ENCODE results near the gene RARB. TPM values are rescaled to one million over a fixed set of nuclear protein-coding genes. Genes with fewer than 3 reads are reported as not detected.

The RARB gene
- total and polyA plus RNA-seq, 8 donors = 1.7 to 28.0 (median 9.0) TPM

DNA sequence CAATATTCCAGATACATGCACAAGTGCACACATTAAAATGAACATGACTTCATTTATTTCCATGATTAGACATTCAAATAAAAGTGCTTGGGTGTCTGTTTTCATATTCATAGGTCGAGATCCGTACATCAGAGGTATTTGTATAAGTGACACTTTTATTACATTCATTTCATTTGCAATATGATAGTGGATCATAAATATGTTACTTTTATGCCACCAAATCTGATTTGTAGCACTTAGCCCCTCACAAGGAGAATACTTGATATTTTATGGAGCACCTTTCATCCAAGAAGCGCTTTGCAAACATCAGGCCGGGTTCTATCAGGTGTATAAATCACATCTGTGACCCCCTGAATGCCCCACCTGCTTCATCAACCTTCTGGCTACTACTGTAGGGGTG, 136.0 kb downstream of the RARB start:
- intact Hi-C loops (cut with DNase I; ENCODE audit: low total_unique reads) = no loop called here
- Histone ChIP-seq H3K4me3 (no peak overlapping the region), H3K36me3 (no peaks in the 10 kb centered on the region), H3K4me1 (no peaks in the 10 kb centered on the region), H3K27me3 (no peaks in the 10 kb centered on the region), H3K9me3 (no peaks in the 10 kb centered on the region), H3K27ac (no peak overlapping the region)
- WGBS, 5 donors = 90 to 97% (median 93%) methylated on average over 4 of the region's 4 CpGs
- DNase-seq = no peak
- no peak for TF ChIP-seq EP300 (IDR thresholded peaks at IDR 0.05)
- TF ChIP-seq POLR2A (IDR thresholded peaks at IDR 0.05) = no peak

DNA sequence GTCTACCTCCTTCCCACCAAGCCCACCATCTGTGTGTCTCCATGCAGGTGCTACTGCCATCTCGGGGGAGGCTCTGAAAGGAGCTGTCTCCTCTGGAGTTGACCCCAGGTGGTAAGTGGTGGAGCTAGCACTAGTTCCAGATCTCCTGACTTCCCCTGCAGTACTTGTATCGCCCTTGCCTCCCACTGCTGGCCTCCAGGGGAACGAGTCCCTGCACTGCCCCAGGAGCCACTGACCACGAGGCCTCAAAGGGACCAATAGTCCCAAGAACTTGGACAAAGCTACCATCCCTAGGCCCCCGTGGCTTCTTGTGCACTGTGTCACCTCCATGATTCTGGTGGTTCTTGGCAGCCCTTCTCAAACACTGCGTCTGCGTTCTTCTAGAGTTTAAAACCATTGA, 137.7 kb downstream of the RARB start:
- no peaks in the 10 kb centered on the region for H3K9me3 ChIP-seq
- intact Hi-C loops (cut with DNase I; ENCODE audit: low total_unique reads) = no loop called here
- no peak overlapping the region for H3K27ac ChIP-seq
- H3K36me3 ChIP-seq = peaks cover 0 to 12% (median 0%) of the 10 kb centered on the region in 4 donors
- 89 to 98% (median 94%) methylated on average over 6 to 7 of the region's 7 CpGs for WGBS, 5 donors
- no peak for TF ChIP-seq POLR2A (IDR thresholded peaks at IDR 0.05)
- no peak for DNase-seq
- no peak overlapping the region for H3K4me3 ChIP-seq
- H3K4me1 ChIP-seq = no peaks in the 10 kb centered on the region
- no peaks in the 10 kb centered on the region for H3K27me3 ChIP-seq

DNA sequence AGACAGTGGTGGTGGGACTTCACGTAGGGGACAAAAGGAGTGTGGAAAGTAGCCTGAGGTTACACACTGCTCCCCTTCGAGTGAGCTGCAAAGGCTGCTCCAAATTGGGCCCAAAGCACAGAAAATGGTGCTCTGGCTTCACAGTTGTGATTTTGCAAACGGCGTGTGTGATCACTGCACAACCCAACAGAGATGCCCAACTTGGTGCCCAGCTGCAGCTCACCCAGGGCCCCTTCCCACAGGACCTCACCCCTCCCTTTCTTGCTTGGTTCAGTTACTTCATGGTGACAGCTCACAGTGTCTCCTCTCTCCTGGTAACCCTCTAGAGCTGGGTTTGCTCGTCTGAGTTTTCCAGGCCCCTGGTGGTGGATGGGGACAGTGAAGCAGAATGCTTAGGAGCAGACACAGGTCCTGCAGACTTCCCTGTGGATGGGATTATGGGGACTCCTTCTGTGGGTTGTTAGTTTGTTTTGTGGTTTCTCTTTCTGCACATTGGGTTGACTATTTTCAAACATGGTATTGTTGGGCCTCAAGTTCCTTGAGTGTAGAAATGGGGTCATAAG, 138.4 kb downstream of the RARB start:
- H3K4me1 ChIP-seq = no peaks in the 10 kb centered on the region
- intact Hi-C loops (cut with DNase I; ENCODE audit: low total_unique reads) = no loop called here

DNA sequence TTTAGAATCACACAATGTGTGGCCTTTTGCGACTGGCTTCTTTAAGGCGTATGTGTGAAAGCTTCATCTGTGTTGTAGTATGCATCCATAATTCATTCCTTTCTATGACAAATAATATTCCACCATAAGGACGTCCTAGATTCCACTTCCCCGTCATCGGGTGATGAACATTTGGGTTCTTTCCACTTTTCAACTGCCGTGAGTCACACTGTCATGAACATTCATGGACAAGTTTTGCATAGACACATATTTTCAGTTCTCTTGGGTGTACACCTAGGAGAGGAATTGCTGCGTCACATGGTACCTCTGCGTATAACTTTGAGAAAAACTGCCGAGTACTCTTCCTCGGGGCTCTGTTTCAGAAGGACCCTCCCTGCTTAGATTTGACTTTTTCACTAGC, 139.3 kb downstream of the RARB start:
- DNase-seq = no peak
- intact Hi-C loops (cut with DNase I; ENCODE audit: low total_unique reads) = no loop called here
- Histone ChIP-seq H3K4me1 (no peaks in the 10 kb centered on the region), H3K27me3 (no peaks in the 10 kb centered on the region), H3K4me3 (no peak overlapping the region), H3K36me3 (peaks cover 0 to 27% (median 4%) of the 10 kb centered on the region in 4 donors), H3K9me3 (no peaks in the 10 kb centered on the region), H3K27ac (no peak overlapping the region)
- WGBS, 5 donors = 85 to 92% (median 89%) methylated on average over 10 of the region's 10 CpGs
- TF ChIP-seq, protein P1, sequence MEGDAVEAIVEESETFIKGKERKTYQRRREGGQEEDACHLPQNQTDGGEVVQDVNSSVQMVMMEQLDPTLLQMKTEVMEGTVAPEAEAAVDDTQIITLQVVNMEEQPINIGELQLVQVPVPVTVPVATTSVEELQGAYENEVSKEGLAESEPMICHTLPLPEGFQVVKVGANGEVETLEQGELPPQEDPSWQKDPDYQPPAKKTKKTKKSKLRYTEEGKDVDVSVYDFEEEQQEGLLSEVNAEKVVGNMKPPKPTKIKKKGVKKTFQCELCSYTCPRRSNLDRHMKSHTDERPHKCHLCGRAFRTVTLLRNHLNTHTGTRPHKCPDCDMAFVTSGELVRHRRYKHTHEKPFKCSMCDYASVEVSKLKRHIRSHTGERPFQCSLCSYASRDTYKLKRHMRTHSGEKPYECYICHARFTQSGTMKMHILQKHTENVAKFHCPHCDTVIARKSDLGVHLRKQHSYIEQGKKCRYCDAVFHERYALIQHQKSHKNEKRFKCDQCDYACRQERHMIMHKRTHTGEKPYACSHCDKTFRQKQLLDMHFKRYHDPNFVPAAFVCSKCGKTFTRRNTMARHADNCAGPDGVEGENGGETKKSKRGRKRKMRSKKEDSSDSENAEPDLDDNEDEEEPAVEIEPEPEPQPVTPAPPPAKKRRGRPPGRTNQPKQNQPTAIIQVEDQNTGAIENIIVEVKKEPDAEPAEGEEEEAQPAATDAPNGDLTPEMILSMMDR (IDR thresholded peaks at IDR 0.05) = no peak
- TF ChIP-seq EP300 (IDR thresholded peaks at IDR 0.05) (no peak), POLR2AphosphoS5 (IDR thresholded peaks at IDR 0.05) (no peak), POLR2A (IDR thresholded peaks at IDR 0.05) (no peak)

More for the DNA sequence above, 138.4 kb downstream of the RARB start:
- H3K4me3 ChIP-seq = no peak overlapping the region
- no peak for TF ChIP-seq POLR2A (IDR thresholded peaks at IDR 0.05)
- no peak for TF ChIP-seq POLR2AphosphoS5 (IDR thresholded peaks at IDR 0.05)
- no peak for TF ChIP-seq EP300 (IDR thresholded peaks at IDR 0.05)
- TF ChIP-seq, protein P1 (IDR thresholded peaks at IDR 0.05) = no peak
- H3K9me3 ChIP-seq = no peaks in the 10 kb centered on the region
- 80 to 87% (median 84%) methylated on average over 3 to 5 of the region's 5 CpGs for WGBS, 5 donors
- DNase-seq = no peak
- peaks cover 0 to 18% (median 3%) of the 10 kb centered on the region in 4 donors for H3K36me3 ChIP-seq
- H3K27me3 ChIP-seq = no peaks in the 10 kb centered on the region
- H3K27ac ChIP-seq = no peak overlapping the region

DNA sequence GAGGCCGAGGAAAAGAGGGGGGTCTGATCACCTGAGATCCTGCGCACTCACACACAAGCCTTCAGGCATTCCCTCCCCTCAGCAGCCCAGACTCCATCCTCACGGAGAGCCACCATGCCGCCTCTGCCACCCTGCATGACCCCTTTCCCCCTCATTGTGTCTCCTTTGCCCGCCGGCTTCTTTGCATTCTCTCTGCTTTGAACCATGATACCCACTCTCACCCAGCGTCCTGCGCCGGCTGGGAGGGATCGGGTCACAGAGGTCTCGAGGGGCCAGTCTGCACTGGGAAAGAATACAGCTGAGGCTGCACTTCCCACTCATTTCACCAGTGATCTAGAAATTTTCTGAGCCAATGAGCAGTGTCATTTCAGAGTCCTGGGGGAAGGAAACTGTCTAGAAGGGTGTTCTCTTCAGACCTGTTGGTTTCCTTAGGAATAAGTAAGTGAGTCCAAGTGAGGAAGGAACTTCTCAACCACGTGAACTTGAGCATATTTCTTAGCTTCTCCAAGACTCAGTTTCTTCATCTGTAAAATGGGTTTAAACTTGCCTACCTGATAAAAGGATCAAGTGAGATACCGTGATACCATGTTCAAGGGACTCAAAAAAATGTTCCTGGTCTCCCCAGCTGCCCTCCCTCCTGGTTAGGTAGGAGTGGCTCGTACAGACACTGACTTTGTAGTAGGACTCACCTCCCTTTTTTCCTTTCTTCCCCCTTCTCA, 139.9 kb downstream of the RARB start:
- no peaks in the 10 kb centered on the region for H3K9me3 ChIP-seq
- DNase-seq = no peak
- TF ChIP-seq EP300 (IDR thresholded peaks at IDR 0.05) (no peak), POLR2A (IDR thresholded peaks at IDR 0.05) (no peak), POLR2AphosphoS5 (IDR thresholded peaks at IDR 0.05) (no peak)
- TF ChIP-seq, protein P1 (IDR thresholded peaks at IDR 0.05) = no peak
- peaks cover 0 to 27% (median 4%) of the 10 kb centered on the region in 4 donors for H3K36me3 ChIP-seq
- no peaks in the 10 kb centered on the region for H3K27me3 ChIP-seq
- WGBS, 5 donors = 93 to 96% (median 95%) methylated on average over 14 of the region's 14 CpGs
- no peak overlapping the region for H3K4me3 ChIP-seq
- intact Hi-C loops (cut with DNase I; ENCODE audit: low total_unique reads) = no loop called here
- no peak overlapping the region for H3K27ac ChIP-seq
- no peaks in the 10 kb centered on the region for H3K4me1 ChIP-seq

All from stomach (tissue), 9 donors.